ENCODE results near the gene ADAMTS7.

- TF ChIP-seq EZH2 (IDR thresholded peaks at IDR 0.05; ENCODE audit: borderline replicate concordance, insufficient read depth, low read depth, low read length, poor library complexity, severe bottlenecking): no peak
- TF ChIP-seq CTCF (IDR thresholded peaks at IDR 0.05): peak; percentile 74
These were observed at the start of gene ADAMTS7 for GRCh38 chr15:78811124-78811824.

All from B cell (primary cell).